ENCODE measurements around the gene RUFY4.
"Not testable (repeated sequence)": the region's sequence is repeated elsewhere in the genome, so short reads cannot be mapped to it uniquely, and the experiment has no call there.

The RUFY4 gene

DNA sequence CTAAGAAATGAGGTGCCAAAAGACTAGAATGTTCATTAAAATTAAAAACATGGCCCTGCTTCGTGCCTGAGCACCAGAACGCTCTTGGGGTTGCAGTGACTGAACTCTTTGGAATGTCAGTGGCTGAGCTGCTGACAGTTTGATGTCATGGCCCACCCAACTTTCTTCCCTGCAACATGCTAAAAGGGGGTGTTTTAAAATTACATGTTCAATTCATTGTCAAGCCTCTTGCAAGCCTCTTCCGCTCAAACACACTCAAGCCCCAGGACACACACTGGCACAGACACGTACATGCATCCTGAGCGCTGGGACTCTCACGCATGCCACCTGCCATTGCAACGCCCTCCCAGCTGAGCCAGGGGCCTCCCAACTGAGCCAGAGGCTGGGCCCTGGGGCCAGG, 12.6 kb downstream of the RUFY4 start:
- Histone ChIP-seq H3K9ac (ENCODE audit: low read length) (no peak overlapping the region), H3K4me1 (ENCODE audit: control insufficient read depth, low read depth, low read length) (no peaks in the 10 kb centered on the region)

DNA sequence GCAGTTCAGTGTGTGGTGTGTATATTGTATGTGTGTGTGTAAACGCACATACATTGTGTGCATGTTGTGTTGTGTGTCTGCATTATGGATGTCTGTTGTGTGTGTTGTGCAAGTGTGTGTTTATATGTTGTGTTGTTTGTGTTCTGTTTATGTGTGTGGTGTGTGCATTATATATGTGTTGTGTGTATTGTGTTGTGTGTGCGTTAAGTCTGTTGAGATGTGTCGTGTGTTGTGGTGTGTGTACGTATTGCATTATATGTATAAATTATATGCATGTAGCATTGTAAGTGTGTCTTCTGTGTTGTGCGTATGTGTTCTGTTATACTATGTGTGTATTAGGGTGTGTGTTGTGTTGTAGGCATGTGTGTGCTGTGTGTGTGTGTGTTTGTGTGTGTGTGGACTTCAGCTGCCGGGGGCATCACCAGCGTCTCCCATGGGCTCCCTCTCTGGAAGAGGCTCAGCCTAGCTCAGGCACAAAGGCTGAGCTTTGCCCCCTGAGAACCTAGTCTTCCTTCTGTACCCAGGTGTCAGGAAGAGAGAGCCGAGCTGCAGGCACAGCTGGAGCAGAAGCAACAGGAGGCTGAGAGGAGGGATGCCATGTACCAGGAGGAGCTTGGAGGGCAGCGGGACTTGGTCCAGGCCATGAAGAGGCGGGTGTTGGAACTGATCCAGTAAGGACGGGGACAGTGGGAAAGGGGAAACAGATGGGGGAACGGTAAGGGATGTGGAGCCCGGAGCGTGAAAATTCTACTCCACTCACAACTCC, 13.7 kb downstream of the RUFY4 start:
- Histone ChIP-seq H3K27ac (ENCODE audit: low read length) (no peak overlapping the region), H3K36me3 (ENCODE audit: control insufficient read depth, low read depth, low read length) (no peaks in the 10 kb centered on the region), H3K27me3 (ENCODE audit: control insufficient read depth, insufficient read depth, low read length) (no peaks in the 10 kb centered on the region), H3K4me3 (ENCODE audit: low read length) (no peak overlapping the region), H3K9ac (ENCODE audit: low read length) (no peak overlapping the region), H3K4me1 (ENCODE audit: control insufficient read depth, low read depth, low read length) (no peaks in the 10 kb centered on the region), H3K9me3 (ENCODE audit: control insufficient read depth, low read depth, low read length) (no peaks in the 10 kb centered on the region)

More for the DNA sequence above, 12.6 kb downstream of the RUFY4 start:
- Histone ChIP-seq H3K9me3 (ENCODE audit: control insufficient read depth, low read depth, low read length) (no peaks in the 10 kb centered on the region), H3K27ac (ENCODE audit: low read length) (no peak overlapping the region), H3K4me3 (ENCODE audit: low read length) (no peak overlapping the region), H3K36me3 (ENCODE audit: control insufficient read depth, low read depth, low read length) (no peaks in the 10 kb centered on the region), H3K27me3 (ENCODE audit: control insufficient read depth, insufficient read depth, low read length) (no peaks in the 10 kb centered on the region)

DNA sequence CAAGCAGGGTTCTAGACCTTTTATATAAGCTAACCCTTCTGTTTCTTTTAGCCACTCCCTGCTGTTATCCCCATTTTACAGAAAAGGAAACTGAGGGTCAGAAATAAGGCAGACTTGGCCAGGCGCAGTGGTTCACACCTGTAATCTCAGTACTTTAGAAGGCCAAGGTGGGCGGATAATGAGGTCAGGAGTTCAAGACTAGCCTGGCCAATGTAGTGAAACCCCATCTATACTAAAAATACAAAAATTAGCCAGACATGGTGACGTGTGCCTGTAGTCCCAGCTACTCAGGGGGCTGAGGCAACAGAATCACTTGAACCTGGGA, 14.3 kb downstream of the RUFY4 start:
- Histone ChIP-seq H3K4me1 (ENCODE audit: control insufficient read depth, low read depth, low read length) (no peaks in the 10 kb centered on the region), H3K27me3 (ENCODE audit: control insufficient read depth, insufficient read depth, low read length) (no peaks in the 10 kb centered on the region), H3K9me3 (ENCODE audit: control insufficient read depth, low read depth, low read length) (no peaks in the 10 kb centered on the region), H3K9ac (ENCODE audit: low read length) (no peak overlapping the region), H3K36me3 (ENCODE audit: control insufficient read depth, low read depth, low read length) (no peaks in the 10 kb centered on the region), H3K4me3 (ENCODE audit: low read length) (no peak overlapping the region), H3K27ac (ENCODE audit: low read length) (no peak overlapping the region)

DNA sequence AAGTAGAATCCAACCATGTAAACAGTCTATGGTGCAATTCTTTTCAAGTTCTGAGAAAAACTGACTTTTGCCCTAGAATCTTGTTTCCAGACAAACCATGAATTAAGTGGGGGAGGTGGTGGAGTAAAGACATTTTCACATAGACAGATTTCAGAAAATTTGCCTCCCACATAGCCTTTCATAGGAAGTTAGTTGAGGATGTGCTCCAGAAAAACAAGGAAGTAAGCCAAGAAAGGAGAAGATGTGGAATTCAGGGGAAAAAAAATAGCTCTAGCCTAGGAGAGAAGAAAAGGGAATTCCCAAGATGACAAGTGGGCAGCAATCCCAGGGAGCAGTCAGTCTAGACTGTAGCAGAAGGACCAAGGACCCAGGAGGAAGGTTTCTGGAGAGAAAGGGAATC, 17.4 kb downstream of the RUFY4 start:
- Histone ChIP-seq H3K4me3 (ENCODE audit: low read length) (no peak overlapping the region), H3K27ac (ENCODE audit: low read length) (no peak overlapping the region), H3K9me3 (ENCODE audit: control insufficient read depth, low read depth, low read length) (no peaks in the 10 kb centered on the region), H3K27me3 (ENCODE audit: control insufficient read depth, insufficient read depth, low read length) (no peaks in the 10 kb centered on the region), H3K4me1 (ENCODE audit: control insufficient read depth, low read depth, low read length) (no peaks in the 10 kb centered on the region), H3K9ac (ENCODE audit: low read length) (no peak overlapping the region), H3K36me3 (ENCODE audit: control insufficient read depth, low read depth, low read length) (no peaks in the 10 kb centered on the region)

DNA sequence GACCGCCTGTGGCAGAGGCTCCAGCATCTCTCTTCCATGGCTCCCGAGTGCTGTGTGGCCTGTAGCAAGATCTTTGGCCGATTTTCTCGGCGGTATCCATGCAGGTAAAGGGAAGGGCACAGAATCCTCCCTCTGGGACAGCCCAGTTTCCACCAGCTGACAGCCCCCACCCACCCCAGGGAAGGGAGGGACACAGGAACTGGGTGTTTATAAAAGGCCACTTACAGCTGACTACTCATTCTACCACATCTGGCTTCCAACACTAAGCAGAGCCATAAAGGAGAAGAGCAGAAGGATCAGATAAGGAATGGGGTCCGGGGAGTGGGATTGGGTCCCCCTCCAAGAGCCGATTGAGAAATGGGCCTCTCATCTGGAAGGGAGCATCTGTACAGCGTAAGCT, 20.2 kb downstream of the RUFY4 start:
- Histone ChIP-seq H3K27ac (ENCODE audit: low read length) (no peak overlapping the region), H3K4me1 (ENCODE audit: control insufficient read depth, low read depth, low read length) (no peaks in the 10 kb centered on the region), H3K9ac (ENCODE audit: low read length) (no peak overlapping the region), H3K36me3 (ENCODE audit: control insufficient read depth, low read depth, low read length) (no peaks in the 10 kb centered on the region), H3K9me3 (ENCODE audit: control insufficient read depth, low read depth, low read length) (no peaks in the 10 kb centered on the region), H3K4me3 (ENCODE audit: low read length) (no peak overlapping the region), H3K27me3 (ENCODE audit: control insufficient read depth, insufficient read depth, low read length) (no peaks in the 10 kb centered on the region)

DNA sequence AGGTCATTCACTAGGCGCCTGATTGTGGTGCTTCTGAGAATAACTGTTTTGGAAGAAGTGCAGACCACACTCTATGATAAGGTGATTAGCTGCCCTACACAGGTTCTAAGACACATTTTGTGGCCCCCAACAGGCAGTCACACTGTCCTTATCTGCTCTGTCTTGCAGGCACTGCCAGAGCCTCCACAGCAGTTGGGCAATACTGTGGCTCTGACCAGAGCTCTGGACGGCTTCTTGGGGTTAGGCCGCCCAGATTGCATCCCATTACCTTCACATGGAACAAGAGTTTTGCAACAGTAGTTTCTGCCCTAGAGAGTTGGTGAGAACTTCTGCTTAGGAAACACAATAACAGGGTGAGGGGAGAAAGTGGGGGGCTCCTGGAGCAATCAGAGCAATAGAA, 22.7 kb downstream of the RUFY4 start:
- Histone ChIP-seq H3K27ac (ENCODE audit: low read length) (no peak overlapping the region), H3K4me3 (ENCODE audit: low read length) (no peak overlapping the region), H3K9ac (ENCODE audit: low read length) (no peak overlapping the region), H3K4me1 (ENCODE audit: control insufficient read depth, low read depth, low read length) (no peaks in the 10 kb centered on the region), H3K27me3 (ENCODE audit: control insufficient read depth, insufficient read depth, low read length) (no peaks in the 10 kb centered on the region), H3K36me3 (ENCODE audit: control insufficient read depth, low read depth, low read length) (no peaks in the 10 kb centered on the region), H3K9me3 (ENCODE audit: control insufficient read depth, low read depth, low read length) (no peaks in the 10 kb centered on the region)

DNA sequence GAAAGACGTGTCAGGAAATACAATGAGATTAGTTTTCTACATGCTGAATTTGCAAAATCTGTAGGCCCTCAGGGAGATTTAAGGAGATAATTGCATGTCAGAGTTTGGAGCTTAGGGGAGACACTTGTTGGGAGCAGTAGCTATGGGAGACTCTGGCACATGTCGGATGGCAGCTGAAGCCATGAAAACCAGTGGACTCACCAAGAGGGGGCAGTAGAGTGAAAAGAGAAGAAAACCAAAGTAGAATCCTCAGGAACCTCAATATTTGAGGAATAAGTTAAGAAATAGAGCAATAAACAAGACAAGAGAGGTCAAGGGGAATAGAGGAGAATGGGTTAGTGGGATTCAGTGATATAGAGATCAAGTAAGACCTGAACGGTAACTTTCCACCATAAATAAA, 24.8 kb downstream of the RUFY4 start:
- H3K9me3 ChIP-seq (ENCODE audit: control insufficient read depth, low read depth, low read length) = no peaks in the 10 kb centered on the region
- no peak overlapping the region for H3K9ac ChIP-seq (ENCODE audit: low read length)
- H3K36me3 ChIP-seq (ENCODE audit: control insufficient read depth, low read depth, low read length) = no peaks in the 10 kb centered on the region

DNA sequence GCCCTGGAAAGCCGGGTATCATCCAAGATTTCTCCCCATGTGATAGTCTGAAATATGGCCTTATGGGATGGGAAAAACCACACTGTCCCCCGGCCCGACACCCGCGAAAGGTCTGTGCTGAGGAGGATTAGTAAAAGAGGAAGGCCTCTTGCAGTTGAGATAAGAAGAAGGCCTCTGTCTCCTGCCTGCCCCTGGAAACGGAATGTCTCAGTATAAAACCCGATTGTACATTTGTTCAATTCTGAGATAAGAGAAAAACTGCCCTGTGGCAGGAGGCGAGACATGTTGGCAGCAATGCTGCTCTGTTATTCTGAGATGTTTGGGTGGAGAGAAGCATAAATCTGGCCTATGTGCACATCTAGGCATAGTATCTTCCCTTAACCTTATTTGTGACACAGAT, 26.8 kb downstream of the RUFY4 start:
- Histone ChIP-seq H3K9ac (ENCODE audit: low read length) (no peak overlapping the region), H3K27me3 (ENCODE audit: control insufficient read depth, insufficient read depth, low read length) (no peaks in the 10 kb centered on the region), H3K36me3 (ENCODE audit: control insufficient read depth, low read depth, low read length) (no peaks in the 10 kb centered on the region), H3K4me1 (ENCODE audit: control insufficient read depth, low read depth, low read length) (no peaks in the 10 kb centered on the region), H3K27ac (ENCODE audit: low read length) (no peak overlapping the region), H3K4me3 (ENCODE audit: low read length) (no peak overlapping the region), H3K9me3 (ENCODE audit: control insufficient read depth, low read depth, low read length) (no peaks in the 10 kb centered on the region)

More for the DNA sequence above, 24.8 kb downstream of the RUFY4 start:
- H3K4me3 ChIP-seq (ENCODE audit: low read length) = no peak overlapping the region
- no peaks in the 10 kb centered on the region for H3K4me1 ChIP-seq (ENCODE audit: control insufficient read depth, low read depth, low read length)
- H3K27ac ChIP-seq (ENCODE audit: low read length) = no peak overlapping the region
- H3K27me3 ChIP-seq (ENCODE audit: control insufficient read depth, insufficient read depth, low read length) = no peaks in the 10 kb centered on the region

DNA sequence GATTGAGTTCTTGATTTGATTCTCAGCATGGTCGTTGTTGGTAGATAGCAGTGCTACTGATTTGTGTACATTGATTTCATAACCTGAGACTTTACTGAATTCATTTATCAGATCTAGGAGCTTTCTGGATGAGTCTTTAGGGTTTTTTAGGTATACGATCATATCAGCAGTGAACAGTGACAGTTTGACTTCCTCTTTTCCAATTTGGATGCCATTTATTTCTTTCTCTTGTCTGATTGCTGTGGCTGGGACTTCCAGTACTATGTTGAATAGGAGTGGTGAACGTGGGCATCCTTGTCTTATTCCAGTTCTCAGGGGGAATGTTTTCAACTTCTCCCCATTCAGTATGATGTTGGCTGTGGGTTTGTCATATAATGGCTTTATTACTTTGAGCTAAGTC, 28.9 kb downstream of the RUFY4 start:
- H3K27ac ChIP-seq (ENCODE audit: low read length) = no peak overlapping the region
- H3K9ac ChIP-seq (ENCODE audit: low read length) = no peak overlapping the region
- no peaks in the 10 kb centered on the region for H3K36me3 ChIP-seq (ENCODE audit: control insufficient read depth, low read depth, low read length)
- no peaks in the 10 kb centered on the region for H3K4me1 ChIP-seq (ENCODE audit: control insufficient read depth, low read depth, low read length)
- H3K27me3 ChIP-seq (ENCODE audit: control insufficient read depth, insufficient read depth, low read length) = no peaks in the 10 kb centered on the region
- no peaks in the 10 kb centered on the region for H3K9me3 ChIP-seq (ENCODE audit: control insufficient read depth, low read depth, low read length)
- H3K4me3 ChIP-seq (ENCODE audit: low read length) = no peak overlapping the region

DNA sequence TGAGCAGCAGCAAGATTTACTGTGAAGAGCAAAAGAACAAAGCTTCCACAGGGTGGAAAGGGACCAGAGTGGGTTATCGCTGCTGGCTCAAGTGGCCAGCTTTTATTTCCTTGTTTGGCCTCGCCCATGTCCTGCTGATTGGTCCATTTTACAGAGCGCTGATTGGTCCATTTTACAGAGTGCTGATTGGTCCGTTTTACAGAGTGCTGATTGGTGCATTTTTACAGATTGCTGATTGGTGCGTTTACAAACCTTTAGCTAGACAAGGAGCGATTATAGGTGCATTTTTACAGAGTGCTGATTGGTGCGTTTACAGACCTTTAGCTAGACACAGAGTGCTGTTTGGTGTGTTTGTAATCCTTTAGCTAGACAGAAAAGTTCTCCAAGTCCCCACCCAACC, 39.8 kb downstream of the RUFY4 start:
- H3K4me3 ChIP-seq (ENCODE audit: low read length); H3K36me3 ChIP-seq (ENCODE audit: control insufficient read depth, low read depth, low read length); H3K27ac ChIP-seq (ENCODE audit: low read length); H3K4me1 ChIP-seq (ENCODE audit: control insufficient read depth, low read depth, low read length); H3K27me3 ChIP-seq (ENCODE audit: control insufficient read depth, insufficient read depth, low read length); H3K9ac ChIP-seq (ENCODE audit: low read length); H3K9me3 ChIP-seq (ENCODE audit: control insufficient read depth, low read depth, low read length): not testable (repeated sequence)

DNA sequence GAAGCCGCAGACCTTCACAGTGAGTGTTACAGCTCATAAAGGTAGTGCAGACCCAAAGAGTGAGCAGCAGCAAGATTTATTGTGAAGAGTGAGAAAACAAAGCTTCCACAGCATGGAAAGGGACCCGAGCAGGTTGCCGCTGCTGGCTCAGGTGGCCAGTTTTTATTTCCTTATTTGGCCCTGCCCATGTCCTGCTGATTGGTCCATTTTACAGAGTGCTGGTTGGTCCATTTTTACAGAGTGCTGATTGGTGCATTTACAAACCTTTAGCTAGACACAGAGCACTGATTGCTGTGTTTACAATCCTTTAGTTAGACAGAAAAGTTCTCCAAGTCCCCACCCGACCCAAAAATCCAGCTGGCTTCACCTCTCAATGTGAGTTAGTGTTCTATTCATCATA, 52.7 kb downstream of the RUFY4 start:
- not testable (repeated sequence) for H3K27me3 ChIP-seq (ENCODE audit: control insufficient read depth, insufficient read depth, low read length); H3K36me3 ChIP-seq (ENCODE audit: control insufficient read depth, low read depth, low read length); H3K27ac ChIP-seq (ENCODE audit: low read length); H3K9me3 ChIP-seq (ENCODE audit: control insufficient read depth, low read depth, low read length); H3K9ac ChIP-seq (ENCODE audit: low read length); H3K4me3 ChIP-seq (ENCODE audit: low read length)
- peaks cover 11% of the 10 kb centered on the region for H3K4me1 ChIP-seq (ENCODE audit: control insufficient read depth, low read depth, low read length)

DNA sequence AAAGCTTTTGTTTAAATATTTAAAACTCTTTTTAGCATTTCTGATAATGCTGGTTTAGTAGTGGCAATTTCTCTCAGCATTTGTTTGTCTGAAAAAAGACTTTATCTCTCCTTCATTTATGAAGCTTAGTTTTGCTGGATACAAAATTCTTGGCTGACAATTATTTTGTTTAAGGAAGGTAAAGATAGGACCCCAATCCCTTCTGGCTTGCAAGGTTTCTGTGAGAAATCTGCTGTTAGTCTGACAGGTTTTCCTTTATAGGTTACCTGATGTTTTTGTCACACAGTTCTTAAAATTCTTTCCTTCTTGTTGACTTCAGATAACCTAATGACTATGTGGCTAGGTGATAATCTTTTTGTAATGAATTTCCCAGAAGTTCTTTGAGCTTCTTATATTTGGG, 53.2 kb downstream of the RUFY4 start:
- H3K9me3 ChIP-seq (ENCODE audit: control insufficient read depth, low read depth, low read length) = not testable (repeated sequence)
- peaks cover 11% of the 10 kb centered on the region for H3K4me1 ChIP-seq (ENCODE audit: control insufficient read depth, low read depth, low read length)

More for the DNA sequence above, 53.2 kb downstream of the RUFY4 start:
- H3K27ac ChIP-seq (ENCODE audit: low read length); H3K9ac ChIP-seq (ENCODE audit: low read length); H3K36me3 ChIP-seq (ENCODE audit: control insufficient read depth, low read depth, low read length); H3K27me3 ChIP-seq (ENCODE audit: control insufficient read depth, insufficient read depth, low read length); H3K4me3 ChIP-seq (ENCODE audit: low read length): not testable (repeated sequence)

Measured in iPS-18a (cell line).